K562 (cell line): ENCODE results near the gene GTF2A1. TPM values are rescaled to one million over a fixed set of nuclear protein-coding genes. Genes with fewer than 3 reads are reported as not detected.

Experiments used
- ATAC-seq: fragments of 200-7000 bp; cut with Tn5 transposase; 3 replicates; pipeline ENCODE4 v1.9.1; 2020; ENCODE audit warnings: moderate library complexity
- BruUV-seq: library from RNA; stranded (reverse); fragments of 400-500 nt; replicated peaks from 2 replicates; lab custom pipeline; 2021; lab: Mats Ljungman, UMichigan
- CTCF ChIA-PET: fragments of 300-600 bp; formaldehyde crosslinking; extraction: SDS; loops from one replicate; lab custom pipeline; 2021; ENCODE audit warnings: low intra/inter-chr PET ratio; lab: Yijun Ruan, JAX
- POLR2A ChIA-PET: fragments of 300-600, 350-650 bp; sonication (Branson Sonifier 250); formaldehyde crosslinking; extraction: SDS; loops from one replicate; lab custom pipeline; 2021; ENCODE audit warnings: antibody characterized with exemption, inconsistent platforms; lab: Yijun Ruan, JAX
- DNase-seq, 4 experiments: peaks; one replicate each; pipeline versions ENCODE4 v3.0.0 to v3.0.0-alpha.2; 2011 to 2018; ENCODE audit warnings: low spot score in 3 of 4, mixed read lengths in 3 of 4; ENCODE audit errors: extremely low read depth in 1 of 4
- FAIRE-seq: peaks from 2 replicates; lab custom pipeline; 2011; peaks lifted over from hg19 to GRCh38; lab: Jason Lieb, UNC
- H2AFZ ChIP-seq: 2 replicates; pipeline ENCODE4 v1.6.0; 2011; ENCODE audit warnings: low read depth, low read length, control low read depth, inconsistent platforms
- H3K27ac ChIP-seq: fragments of 200-600 bp; 3 replicates; pipeline ENCODE4 v1.8.0; 2011; ENCODE audit warnings: low read depth, mild to moderate bottlenecking, control low read depth, inconsistent platforms, low read length, moderate library complexity, mixed read lengths; ENCODE audit errors: extremely low read depth
- H3K27me3 ChIP-seq, 2 experiments: fragments of 300-600 bp in 1 of 2; 2 replicates in 1 of 2; 3 replicates in 1 of 2; pipeline versions ENCODE4 v1.6.0 to v1.8.0; 2011; ENCODE audit warnings: inconsistent platforms in 2 of 2, low read length in 2 of 2, mild to moderate bottlenecking in 1 of 2, mixed read lengths in 1 of 2, moderate library complexity in 1 of 2; ENCODE audit not compliant: control insufficient read depth in 2 of 2, insufficient read depth in 2 of 2
- H3K36me3 ChIP-seq: fragments of 300-600 bp; 3 replicates; pipeline ENCODE4 v1.8.0; 2011; ENCODE audit warnings: mild to moderate bottlenecking, low read length, inconsistent platforms; ENCODE audit not compliant: control insufficient read depth, insufficient read depth
- H3K4me1 ChIP-seq, 2 experiments: fragments of 200-600 bp in 1 of 2; replicated peaks in 1 of 2; 2 replicates in 1 of 2; 3 replicates in 1 of 2; pipeline versions ENCODE4 v1.5.1 to v1.8.0; 2011; ENCODE audit warnings: inconsistent platforms in 2 of 2, low read length in 2 of 2, mild to moderate bottlenecking in 1 of 2, mixed read lengths in 1 of 2, moderate library complexity in 1 of 2; ENCODE audit not compliant: control insufficient read depth in 2 of 2, insufficient read depth in 2 of 2
- H3K4me2 ChIP-seq: 2 replicates; pipeline ENCODE4 v1.6.1; 2011; ENCODE audit warnings: low read length, control low read depth, inconsistent platforms, mixed read lengths; ENCODE audit not compliant: insufficient read depth
- H3K4me3 ChIP-seq: fragments of 200-600 bp; sonication (generic), shearing (Covaris generic); 2 replicates; pipeline ENCODE4 v1.5.1; 2016; ENCODE audit warnings: control low read depth, inconsistent platforms
- H3K79me2 ChIP-seq: fragments of 200-600 bp; 3 replicates; pipeline ENCODE4 v1.8.0; 2011; ENCODE audit warnings: low read length, inconsistent platforms; ENCODE audit not compliant: control insufficient read depth, insufficient read depth
- H3K9ac ChIP-seq, 2 experiments: 2 replicates each; pipeline versions ENCODE4 v1.6.0 to v1.6.1; 2011; ENCODE audit warnings: low read depth in 2 of 2, low read length in 2 of 2, control low read depth in 1 of 2, inconsistent platforms in 1 of 2, mild to moderate bottlenecking in 1 of 2, mixed read lengths in 1 of 2; ENCODE audit not compliant: insufficient read depth in 1 of 2
- H3K9me1 ChIP-seq: one replicate; pipeline ENCODE4 v1.6.0; 2011; ENCODE audit warnings: inconsistent platforms, mild to moderate bottlenecking, low read length, moderate library complexity; ENCODE audit not compliant: control insufficient read depth, insufficient read depth
- H3K9me3 ChIP-seq: replicated peaks from 2 replicates; pipeline ENCODE4 v1.5.1; 2011; ENCODE audit warnings: low read depth, low read length, inconsistent platforms; ENCODE audit not compliant: control insufficient read depth, insufficient read depth
- H4K20me1 ChIP-seq: replicated peaks from 2 replicates; pipeline ENCODE4 v1.6.1; 2011; ENCODE audit warnings: low read length, inconsistent platforms, mixed read lengths; ENCODE audit not compliant: control insufficient read depth, insufficient read depth
- HNRNPL ChIP-seq: fragments of 200-400 bp; formaldehyde crosslinking; IDR thresholded peaks from 2 replicates; pipeline ENCODE4 v1.6.1; 2017; ENCODE audit warnings: low read depth, mild to moderate bottlenecking, low read length
- PHF20 ChIP-seq: fragments of 450-650 bp; IDR thresholded peaks from 2 replicates; pipeline ENCODE4 v1.6.1; 2018; ENCODE audit not compliant: partially characterized antibody
- RBM25 ChIP-seq: fragments of 200-400 bp; formaldehyde crosslinking; IDR thresholded peaks from 2 replicates; pipeline ENCODE4 v1.6.1; 2018; ENCODE audit warnings: low read length, low read depth, moderate library complexity; ENCODE audit not compliant: severe bottlenecking
- WGBS: fragments of 100-300 bp; shearing (Covaris generic); methylation state at CpG from one replicate; pipeline ENCODE4 v1.1.6; 2016; ENCODE audit warnings: low coverage, mixed read lengths; ENCODE audit not compliant: insufficient coverage; ENCODE audit errors: missing lambda C conversion rate; 5-methylcytosine and 5-hydroxymethylcytosine counted together
- in situ Hi-C: fragments of 300-500 bp; cut with MboI; formaldehyde crosslinking; loops from 4 replicates; pipeline ENCODE4 v1.15.0; 2018; ENCODE audit warnings: inconsistent platforms, mixed read lengths
- intact Hi-C: fragments of 100-400 bp; cut with micrococcal nuclease; formaldehyde crosslinking; loops from 2 replicates; pipeline ENCODE4 v1.14.2; 2022
- polyA plus RNA-seq, 8 experiments: library from polyadenylated mRNA; depleted of rRNA in 4 of 8; stranded (reverse) in 5 of 8; unstranded in 3 of 8; fragments of >200 nt; fragmentation: Nextera tagmentation in 2 of 8; fragmentation: Illumina TruSeq in 1 of 8; extraction: Ambion mirVana in 2 of 8; extraction: Trizol in 1 of 8; gene quantifications; 2 replicates each; pipeline versions ENCODE4 v1.2.1 to v1.2.3, GENCODE V29; 2011 to 2014; ENCODE audit warnings: inconsistent platforms in 1 of 8, missing spikeins in 1 of 8
- total RNA-seq, 7 experiments: library from RNA; depleted of rRNA in 6 of 7; stranded (reverse); fragments of >200 nt in 6 of 7; fragmentation: Illumina TruSeq in 2 of 7; extraction: Trizol in 2 of 7; gene quantifications; 2 replicates each; pipeline versions ENCODE4 v1.2.1 to v1.2.3, GENCODE V29; 2011 to 2021; ENCODE audit warnings: low replicate concordance in 1 of 7
- TF ChIP-seq, protein P1 (sequence below): sonication (generic); formaldehyde crosslinking; IDR thresholded peaks from 2 replicates; pipeline ENCODE4 v1.8.1; 2022; ENCODE audit warnings: missing genetic modification reagents

Gene GTF2A1
- total and polyA plus RNA-seq, 9 of the 15 experiments (the other 6 are each of a cell fraction or from before 2014, with no cell fraction given): 3.4 to 22.8 (median 14.7) TPM

- intact Hi-C loops: no loop called here
- no peak for FAIRE-seq
- no peak for TF ChIP-seq RBM25
- TF ChIP-seq PHF20: no peak
- TF ChIP-seq HNRNPL: no peak
- TF ChIP-seq, protein P1, sequence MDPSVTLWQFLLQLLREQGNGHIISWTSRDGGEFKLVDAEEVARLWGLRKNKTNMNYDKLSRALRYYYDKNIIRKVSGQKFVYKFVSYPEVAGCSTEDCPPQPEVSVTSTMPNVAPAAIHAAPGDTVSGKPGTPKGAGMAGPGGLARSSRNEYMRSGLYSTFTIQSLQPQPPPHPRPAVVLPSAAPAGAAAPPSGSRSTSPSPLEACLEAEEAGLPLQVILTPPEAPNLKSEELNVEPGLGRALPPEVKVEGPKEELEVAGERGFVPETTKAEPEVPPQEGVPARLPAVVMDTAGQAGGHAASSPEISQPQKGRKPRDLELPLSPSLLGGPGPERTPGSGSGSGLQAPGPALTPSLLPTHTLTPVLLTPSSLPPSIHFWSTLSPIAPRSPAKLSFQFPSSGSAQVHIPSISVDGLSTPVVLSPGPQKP (CRISPR knock-in tag): no peak
These were observed 32.8 kb downstream of the GTF2A1 start for GRCh38 chr14:81187832-81188522.

More at GRCh38 chr14:81187832-81188522, 32.8 kb downstream of the GTF2A1 start:
- Histone ChIP-seq H3K79me2 (peaks cover 26% of the 10 kb centered on the region; the same call in 2 of the 3 replicates), H3K4me3 (no peak overlapping the region), H4K20me1 (no peaks in the 10 kb centered on the region), H3K36me3 (peaks cover 79% of the 10 kb centered on the region; the same call in 2 of the 3 replicates), H3K27ac (no peak overlapping the region), H3K9ac (no peak overlapping the region), H3K27me3 (no peaks in the 10 kb centered on the region), H2AFZ (no peak overlapping the region), H3K4me2 (no peak overlapping the region), H3K4me1 (no peaks in the 10 kb centered on the region), H3K9me1 (no peaks in the 10 kb centered on the region), H3K9me3 (no peaks in the 10 kb centered on the region)
- 98% methylated on average over 5 of the region's 5 CpGs for WGBS
- ATAC-seq (no peak), DNase-seq (no peak)
- ChIA-PET POLR2A (interaction anchor here (0.6 kb wide), 1 partner anchor 123 kb away, joined by 6 read pairs; no protein-coding TSS in a partner anchor), CTCF (no interaction called here)
- in situ Hi-C loops: no loop called here
- BruUV-seq: no TSS peak
